Measurements from ENCODE around the gene IPO9. TPM values are rescaled to one million over a fixed set of nuclear protein-coding genes. Genes with fewer than 3 reads are reported as not detected.
A peak's percentile ranks its signal among the peaks of the same experiment; 100 is the strongest.
"Not testable (repeated sequence)": the region's sequence is repeated elsewhere in the genome, so short reads cannot be mapped to it uniquely, and the experiment has no call there.

The IPO9 gene
- total RNA-seq, 4 donors from 2014 or later: 9.6 to 23.1 (median 13.4) TPM

- Histone ChIP-seq H3K27me3 (no peaks in the 10 kb centered on the region), H3K4me1 (peaks cover 0 to 12% (median 0%) of the 10 kb centered on the region in 4 donors), H3K36me3 (peaks cover 0 to 4% (median 0%) of the 10 kb centered on the region in 3 donors), H3K9me3 (no peaks in the 10 kb centered on the region), H3K27ac (peak overlapping the region in 1 of 4 donors; percentile 62), H3K4me3 (no peak overlapping the region)
- no peak for DNase-seq
- no peak for TF ChIP-seq POLR2A (IDR thresholded peaks at IDR 0.05)
- TF ChIP-seq CTCF (IDR thresholded peaks at IDR 0.05): no peak
Observed at GRCh38 chr1:201898240-201898894, 69.4 kb downstream of the IPO9 start.

- no peak for DNase-seq
Observed at GRCh38 chr1:201898992-201899391, 70.0 kb downstream of the IPO9 start.

GRCh38 chr1:201899683-201900429 lies 70.9 kb downstream of the IPO9 start:
- no peaks in the 10 kb centered on the region for H3K27me3 ChIP-seq
- H3K4me1 ChIP-seq: peaks cover 0 to 14% (median 0%) of the 10 kb centered on the region in 4 donors
- no peak for TF ChIP-seq POLR2A (IDR thresholded peaks at IDR 0.05)
- TF ChIP-seq CTCF (IDR thresholded peaks at IDR 0.05): no peak
- H3K9me3 ChIP-seq: no peaks in the 10 kb centered on the region
- H3K27ac ChIP-seq: peak overlapping the region in 1 of 4 donors; percentile 62
- H3K36me3 ChIP-seq: peaks cover 0 to 4% (median 0%) of the 10 kb centered on the region in 3 donors
- no peak overlapping the region for H3K4me3 ChIP-seq
- DNase-seq: no peak

More at GRCh38 chr1:201898992-201899391, 70.0 kb downstream of the IPO9 start:
- Histone ChIP-seq H3K4me1 (peaks cover 0 to 12% (median 0%) of the 10 kb centered on the region in 4 donors), H3K36me3 (peaks cover 0 to 4% (median 0%) of the 10 kb centered on the region in 3 donors), H3K4me3 (no peak overlapping the region), H3K27me3 (no peaks in the 10 kb centered on the region), H3K9me3 (no peaks in the 10 kb centered on the region), H3K27ac (peak overlapping the region in 1 of 4 donors; percentile 62)
- TF ChIP-seq POLR2A (IDR thresholded peaks at IDR 0.05): no peak
- TF ChIP-seq CTCF (IDR thresholded peaks at IDR 0.05): no peak

GRCh38 chr1:201900476-201900875 lies 71.5 kb downstream of the IPO9 start:
- Histone ChIP-seq H3K4me3 (no peak overlapping the region), H3K36me3 (peaks cover 0 to 4% (median 0%) of the 10 kb centered on the region in 3 donors), H3K27ac (peak overlapping the region in 1 of 4 donors; percentile 62), H3K4me1 (peaks cover 0 to 20% (median 0%) of the 10 kb centered on the region in 4 donors), H3K9me3 (no peaks in the 10 kb centered on the region), H3K27me3 (no peaks in the 10 kb centered on the region)
- TF ChIP-seq POLR2A (IDR thresholded peaks at IDR 0.05): no peak
- no peak for TF ChIP-seq CTCF (IDR thresholded peaks at IDR 0.05)
- no peak for DNase-seq

GRCh38 chr1:201901036-201901435 lies 72.1 kb downstream of the IPO9 start:
- H3K36me3 ChIP-seq, H3K9me3 ChIP-seq, DNase-seq, H3K4me3 ChIP-seq, H3K27me3 ChIP-seq: not testable (repeated sequence)
- Histone ChIP-seq H3K4me1 (peaks cover 0 to 26% (median 0%) of the 10 kb centered on the region in 4 donors), H3K27ac (peak overlapping the region in 1 of 4 donors; percentile 62)

- H3K4me1 ChIP-seq: peaks cover 0 to 27% (median 0%) of the 10 kb centered on the region in 4 donors
- TF ChIP-seq POLR2A (IDR thresholded peaks at IDR 0.05): no peak
- no peak for TF ChIP-seq CTCF (IDR thresholded peaks at IDR 0.05)
Observed at GRCh38 chr1:201902198-201902597, 73.2 kb downstream of the IPO9 start.

More at GRCh38 chr1:201902198-201902597, 73.2 kb downstream of the IPO9 start:
- no peaks in the 10 kb centered on the region for H3K9me3 ChIP-seq
- H3K27me3 ChIP-seq: no peaks in the 10 kb centered on the region
- DNase-seq: no peak
- no peak overlapping the region for H3K4me3 ChIP-seq
- H3K27ac ChIP-seq: peak overlapping the region in 3 of 4 donors; percentile 52 to 89 (median 64)
- peaks cover 0 to 4% (median 0%) of the 10 kb centered on the region in 3 donors for H3K36me3 ChIP-seq

All from Peyer's patch (tissue), 4 donors.